ENCODE results near the gene PRKN. TPM values are rescaled to one million over a fixed set of nuclear protein-coding genes. Genes with fewer than 3 reads are reported as not detected.
A peak's percentile ranks its signal among the peaks of the same experiment; 100 is the strongest.

The PRKN gene
- total RNA-seq, 1 experiment from 2014 or later = 2.0 TPM

DNA sequence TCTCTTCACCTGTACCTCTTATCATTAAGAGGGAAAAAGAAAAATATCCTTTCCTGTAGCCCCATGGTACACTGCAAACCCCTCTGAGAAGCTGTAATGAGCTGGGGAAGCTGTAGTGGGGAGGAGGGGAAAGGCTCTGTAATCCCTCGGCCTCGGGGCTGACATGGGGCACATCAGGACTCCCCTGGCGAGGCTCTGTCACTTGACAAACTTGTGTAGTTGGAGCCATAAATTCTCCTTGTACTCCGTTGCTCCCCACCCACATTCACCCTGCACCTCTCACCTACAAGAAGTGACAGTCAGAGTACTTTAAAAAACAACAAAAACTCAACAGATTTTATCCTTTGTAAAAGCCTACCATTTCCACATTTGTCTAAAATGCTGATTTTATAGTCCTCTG is 978.0 kb downstream of the PRKN start:
- Mint-ChIP-seq H3K27ac (peak overlapping the region in 1 of 3 experiments; percentile 24; a peak in 2 of 7 replicates), H3K4me3 (no peak overlapping the region), H3K9me3 (no peaks in the 10 kb centered on the region), H3K27me3 (ENCODE audit: low read depth) (no peaks in the 10 kb centered on the region; the same call in 1 of the 2 replicates), H3K4me1 (peaks cover 13 to 14% of the 10 kb centered on the region in 2 experiments), H3K36me3 (ENCODE audit: insufficient read depth in 1 of 3, low read depth in 3 of 3) (no peaks in the 10 kb centered on the region)
- TF ChIP-seq, protein P1, sequence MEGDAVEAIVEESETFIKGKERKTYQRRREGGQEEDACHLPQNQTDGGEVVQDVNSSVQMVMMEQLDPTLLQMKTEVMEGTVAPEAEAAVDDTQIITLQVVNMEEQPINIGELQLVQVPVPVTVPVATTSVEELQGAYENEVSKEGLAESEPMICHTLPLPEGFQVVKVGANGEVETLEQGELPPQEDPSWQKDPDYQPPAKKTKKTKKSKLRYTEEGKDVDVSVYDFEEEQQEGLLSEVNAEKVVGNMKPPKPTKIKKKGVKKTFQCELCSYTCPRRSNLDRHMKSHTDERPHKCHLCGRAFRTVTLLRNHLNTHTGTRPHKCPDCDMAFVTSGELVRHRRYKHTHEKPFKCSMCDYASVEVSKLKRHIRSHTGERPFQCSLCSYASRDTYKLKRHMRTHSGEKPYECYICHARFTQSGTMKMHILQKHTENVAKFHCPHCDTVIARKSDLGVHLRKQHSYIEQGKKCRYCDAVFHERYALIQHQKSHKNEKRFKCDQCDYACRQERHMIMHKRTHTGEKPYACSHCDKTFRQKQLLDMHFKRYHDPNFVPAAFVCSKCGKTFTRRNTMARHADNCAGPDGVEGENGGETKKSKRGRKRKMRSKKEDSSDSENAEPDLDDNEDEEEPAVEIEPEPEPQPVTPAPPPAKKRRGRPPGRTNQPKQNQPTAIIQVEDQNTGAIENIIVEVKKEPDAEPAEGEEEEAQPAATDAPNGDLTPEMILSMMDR (conservative IDR thresholded peaks at IDR 0.05) = no peak
- no peak overlapping the region for H2BK15ac ChIP-seq (ENCODE audit: low read depth, low read length)
- DNase-seq = no peak
- H3K79me1 ChIP-seq (ENCODE audit: insufficient read depth, low read depth, low read length, poor library complexity, severe bottlenecking) = no peaks in the 10 kb centered on the region
- no peak overlapping the region for H3K18ac ChIP-seq (ENCODE audit: insufficient read length, low read depth, low read length)
- no CpG with 5 or more reads among the region's 4 CpGs for WGBS (ENCODE audit: extremely low coverage, insufficient read length, low lambda C conversion rate)
- H3K4ac ChIP-seq (ENCODE audit: low read depth, low read length) = no peak overlapping the region
- H2AFZ ChIP-seq (ENCODE audit: low read length) = no peak overlapping the region
- H3K27ac ChIP-seq (ENCODE audit: insufficient read length, low read depth, low read length) = no peak overlapping the region
- H3K56ac ChIP-seq (ENCODE audit: insufficient read length, low read depth, low read length) = no peak overlapping the region
- no peak overlapping the region for H3K4me2 ChIP-seq (ENCODE audit: insufficient read depth, insufficient read length, low read length)
- H3K23me2 ChIP-seq (ENCODE audit: insufficient read length, low read depth, low read length, poor library complexity, severe bottlenecking) = no peaks in the 10 kb centered on the region
- no peak overlapping the region for H4K91ac ChIP-seq (ENCODE audit: insufficient read length, low read depth, low read length)
- H3K9me3 ChIP-seq (ENCODE audit: control insufficient read depth, low read depth, low read length) = no peaks in the 10 kb centered on the region
- no peak overlapping the region for H2BK20ac ChIP-seq (ENCODE audit: low read depth, low read length, poor library complexity, severe bottlenecking)
- no peak overlapping the region for H4K5ac ChIP-seq (ENCODE audit: insufficient read length, low read depth, low read length)
- H3K4me1 ChIP-seq (ENCODE audit: insufficient read depth, low read length) = no peaks in the 10 kb centered on the region
- H3K14ac ChIP-seq (ENCODE audit: insufficient read depth, low read length) = no peak overlapping the region
- no peak overlapping the region for H3K9ac ChIP-seq (ENCODE audit: extremely low read depth, insufficient read length, low read length)
- no peaks in the 10 kb centered on the region for H3K79me2 ChIP-seq (ENCODE audit: insufficient read depth, low read length)
- no peak overlapping the region for H2BK12ac ChIP-seq (ENCODE audit: insufficient read length, low read depth, low read length)
- H4K8ac ChIP-seq (replicated peaks; ENCODE audit: insufficient read length, low read depth, low read length) = no peak overlapping the region
- H2AK5ac ChIP-seq (ENCODE audit: insufficient read length, low read length) = no peak overlapping the region
- H3K23ac ChIP-seq (ENCODE audit: insufficient read length, low read depth, low read length) = no peak overlapping the region
- no peaks in the 10 kb centered on the region for H3K27me3 ChIP-seq (ENCODE audit: insufficient read depth, low read length)
- no peak overlapping the region for H2BK5ac ChIP-seq (ENCODE audit: insufficient read length, low read length)
- no peak overlapping the region for H3T11ph ChIP-seq (ENCODE audit: low read length)
- no peak overlapping the region for H2BK120ac ChIP-seq (ENCODE audit: low read depth, low read length, poor library complexity, severe bottlenecking)
- H4K20me1 ChIP-seq (ENCODE audit: control insufficient read depth, insufficient read depth, insufficient read length) = no peaks in the 10 kb centered on the region
